Right kidney (tissue), 9 donors: ENCODE data around the gene RNASE9.
"Not testable (repeated sequence)": the region's sequence is repeated elsewhere in the genome, so short reads cannot be mapped to it uniquely, and the experiment has no call there.

Experiments
- DNase-seq: peaks from one replicate; pipeline ENCODE4 v3.0.0-alpha.2; 2016
- long read RNA-seq, 8 donors: transcript quantifications; one replicate each; lab custom pipeline, GENCODE V29; 2026

RNASE9 gene
- long read RNA-seq, donor 1, result 0 reads
- long read RNA-seq, donor 2, result 0 reads
- long read RNA-seq, donor 3, result 0 reads
- long read RNA-seq, donor 4, result 0 reads
- long read RNA-seq, donor 5, result 0 reads
- long read RNA-seq, donor 6, result 0 reads
- long read RNA-seq, donor 7, result 0 reads
- long read RNA-seq, donor 8, result 0 reads

DNA sequence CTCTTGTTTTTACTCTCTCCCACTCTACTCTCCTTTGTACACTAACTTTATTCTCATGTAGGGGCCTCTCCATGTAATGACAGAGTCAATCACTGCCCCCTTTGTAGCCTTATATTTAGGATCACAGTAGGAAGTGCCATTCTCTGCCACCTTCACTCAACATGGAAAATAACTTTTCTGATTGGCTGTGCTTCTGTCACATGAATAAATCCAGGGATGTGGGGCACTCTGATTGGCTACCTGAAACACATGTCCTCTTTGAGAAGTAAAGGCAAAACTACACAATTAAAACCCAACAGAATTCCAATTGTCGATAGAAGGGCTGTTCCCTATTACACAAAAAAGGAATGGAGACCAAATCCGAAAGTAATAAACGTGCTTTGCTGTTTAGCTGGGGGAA, at the start of gene RNASE9:
TSS of gene RNASE9 (minus strand) at position 87 of the 400 bp plus-strand sequence.
- DNase-seq, result no peak

DNA sequence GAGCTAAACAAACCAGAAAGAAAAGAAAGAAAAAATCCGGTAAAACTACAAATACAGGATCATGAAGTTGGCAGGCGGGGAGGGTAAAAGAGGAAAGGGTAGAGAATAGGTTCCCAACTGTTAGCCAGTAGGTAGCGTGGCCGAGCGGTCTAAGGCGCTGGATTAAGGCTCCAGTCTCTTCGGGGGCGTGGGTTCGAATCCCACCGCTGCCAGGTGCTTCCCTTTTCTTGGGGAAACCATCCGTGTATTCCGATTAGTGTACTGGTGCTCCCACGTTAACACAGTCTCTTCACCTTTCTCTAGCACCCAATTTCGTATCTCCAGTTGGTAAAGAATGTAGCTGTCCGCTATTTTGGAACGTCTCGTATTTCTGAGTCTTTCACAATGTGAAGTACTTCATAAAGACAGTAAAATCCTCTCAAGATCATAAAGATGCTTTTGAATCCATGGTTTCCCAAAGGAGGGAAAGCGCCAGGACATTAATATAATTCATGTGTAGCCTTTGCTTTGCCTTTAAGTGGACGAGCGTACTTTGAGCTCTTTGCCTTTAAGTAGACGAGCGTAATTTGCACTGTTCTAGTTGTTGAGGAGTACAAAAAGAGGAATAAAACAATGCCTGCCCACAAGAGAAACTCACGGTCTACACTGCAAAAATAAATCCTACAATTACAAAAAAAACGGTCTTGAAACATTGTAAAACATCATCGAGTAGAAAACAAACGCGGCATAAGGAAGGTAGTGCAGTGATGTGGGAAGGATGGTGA, 49.3 kb upstream of the RNASE9 start:
- peak; percentile 81 for DNase-seq

DNA sequence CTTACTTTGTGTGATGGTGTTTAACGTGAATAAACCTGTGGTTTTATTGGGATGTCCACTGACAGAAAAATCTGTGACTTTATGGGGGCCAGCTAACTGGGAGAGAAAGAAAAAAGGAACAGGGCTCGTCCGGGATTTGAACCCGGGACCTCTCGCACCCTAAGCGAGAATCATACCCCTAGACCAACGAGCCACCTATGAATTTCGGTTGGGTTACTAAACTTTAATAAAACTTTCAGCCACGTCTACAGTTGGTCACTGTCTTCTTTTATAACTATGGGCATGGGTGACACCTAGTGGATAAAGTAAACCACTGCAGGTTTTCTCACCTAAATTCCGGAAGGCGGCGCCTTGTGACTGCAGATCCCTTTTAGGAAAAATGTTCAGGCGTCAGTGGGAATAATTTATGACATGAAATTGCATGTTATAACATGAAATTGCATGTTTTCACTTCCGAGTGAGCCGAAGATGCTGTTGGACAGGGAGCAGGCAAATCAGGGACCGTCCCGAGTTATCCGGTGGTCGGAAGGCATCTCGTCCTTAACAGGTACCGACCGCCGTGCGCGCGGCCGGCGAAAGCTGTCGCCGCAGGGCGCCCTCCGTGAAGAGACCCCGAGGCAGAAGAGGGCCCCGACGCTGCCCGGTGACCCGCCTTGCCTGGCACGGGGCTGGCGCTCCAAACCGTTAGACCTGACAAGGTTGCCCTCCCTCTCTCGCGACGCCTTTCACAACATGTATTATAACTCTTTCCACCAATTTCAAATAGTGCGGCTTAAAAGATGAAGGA, 48.6 kb upstream of the RNASE9 start:
- DNase-seq, result peak; percentile 82

DNA sequence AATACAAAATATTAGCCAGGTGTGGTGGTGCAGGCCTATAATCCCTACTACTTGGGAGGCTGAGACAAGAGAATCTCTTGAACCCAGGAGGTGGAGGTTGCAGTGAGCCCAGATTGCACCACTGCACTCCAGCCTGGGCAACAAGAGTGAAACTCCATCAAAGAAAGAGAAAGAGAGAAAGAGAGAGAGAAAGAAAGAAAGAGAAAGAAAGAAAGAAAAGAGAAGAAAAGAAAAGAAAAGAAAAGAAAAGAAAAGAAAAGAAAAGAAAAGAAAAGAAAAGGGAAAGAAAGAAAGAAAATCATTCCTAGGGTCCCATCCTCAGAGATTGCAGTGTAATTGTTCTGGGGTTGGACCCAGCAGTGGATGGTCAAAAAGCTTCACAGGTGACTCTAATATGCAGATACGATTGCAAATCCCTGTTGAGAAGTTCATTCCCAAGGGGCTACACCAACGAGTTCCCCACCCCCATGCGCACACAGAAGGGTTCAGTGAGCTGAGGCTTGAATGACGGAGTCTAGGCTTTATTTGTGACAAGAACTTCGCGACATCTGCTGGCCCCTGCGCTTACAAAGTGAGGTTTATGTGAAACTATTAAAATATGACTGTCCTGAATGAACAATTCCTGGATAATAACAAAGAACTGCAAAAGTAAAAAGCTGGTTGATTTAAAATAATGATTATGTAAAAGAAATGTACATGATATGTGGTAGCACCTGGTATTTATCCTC, 47.7 kb upstream of the RNASE9 start:
- DNase-seq, result no peak

DNA sequence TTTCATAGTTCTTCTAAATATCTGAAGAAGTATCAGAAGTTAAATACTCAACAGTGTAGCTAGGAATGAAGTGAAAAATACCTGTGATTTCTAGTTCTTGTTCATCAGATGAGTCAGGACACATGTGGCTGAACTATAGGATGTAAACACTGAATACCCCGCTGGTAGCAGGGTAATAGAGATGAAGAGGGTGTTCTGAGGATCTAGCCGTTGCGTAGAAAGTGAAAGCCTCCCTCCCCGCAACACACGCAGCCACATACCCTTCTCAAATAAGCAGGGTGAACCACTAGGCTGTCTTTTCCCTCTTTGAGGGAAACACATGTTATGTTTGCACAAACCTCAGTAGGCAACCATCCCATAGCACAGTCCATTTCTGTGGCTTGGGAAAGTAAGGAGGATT, 46.8 kb upstream of the RNASE9 start:
- DNase-seq, result no peak

DNA sequence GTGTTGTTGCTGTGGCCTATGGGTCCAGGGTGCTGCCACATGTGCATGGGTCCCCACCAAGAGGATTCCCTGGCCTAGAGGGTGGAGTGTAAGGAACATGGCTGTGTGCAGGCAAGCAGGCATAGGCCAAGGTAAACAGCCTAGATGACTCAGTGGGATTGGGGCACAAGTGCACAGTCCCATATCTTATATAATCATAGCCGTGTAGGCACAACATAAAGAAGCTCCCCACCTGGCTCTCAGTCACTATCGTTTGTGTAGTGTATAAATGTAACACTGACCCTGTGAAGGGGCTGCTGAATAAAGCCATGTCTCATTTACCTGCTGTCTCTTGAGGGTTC, 46.0 kb upstream of the RNASE9 start:
- no peak for DNase-seq

DNA sequence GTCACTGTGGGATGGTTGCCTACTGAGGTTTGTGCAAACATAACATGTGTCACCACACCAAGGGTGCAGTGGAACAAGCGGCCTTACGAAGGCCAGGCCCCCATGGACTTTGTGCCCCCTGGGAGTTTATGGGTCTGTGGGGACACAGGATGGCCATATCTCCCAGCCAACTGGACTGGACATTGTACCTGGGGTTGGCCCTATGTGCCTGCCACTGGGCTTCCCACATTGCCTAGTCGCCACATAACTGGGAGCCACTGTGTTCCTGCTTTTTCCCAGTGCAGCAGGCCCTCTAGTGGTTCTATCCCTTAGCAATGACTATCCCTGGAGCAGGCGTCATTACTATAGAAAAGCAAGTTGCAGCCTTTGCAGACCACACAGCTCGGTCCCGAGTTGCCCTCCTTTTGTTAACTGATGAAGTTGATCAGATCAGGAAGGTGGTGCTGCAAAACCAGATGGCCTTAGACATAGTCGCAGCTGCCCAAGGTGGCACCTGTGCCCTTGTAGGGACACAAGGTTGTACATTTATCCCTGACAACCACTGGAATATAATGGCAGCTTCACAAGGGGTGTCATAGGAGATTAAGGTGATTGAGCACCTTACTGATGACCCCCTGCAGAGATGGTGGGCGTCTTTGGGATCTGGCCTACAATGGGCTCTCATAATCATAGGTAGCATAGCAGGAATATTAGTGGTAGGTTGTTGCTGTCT, 45.5 kb upstream of the RNASE9 start:
- DNase-seq, result no peak

DNA sequence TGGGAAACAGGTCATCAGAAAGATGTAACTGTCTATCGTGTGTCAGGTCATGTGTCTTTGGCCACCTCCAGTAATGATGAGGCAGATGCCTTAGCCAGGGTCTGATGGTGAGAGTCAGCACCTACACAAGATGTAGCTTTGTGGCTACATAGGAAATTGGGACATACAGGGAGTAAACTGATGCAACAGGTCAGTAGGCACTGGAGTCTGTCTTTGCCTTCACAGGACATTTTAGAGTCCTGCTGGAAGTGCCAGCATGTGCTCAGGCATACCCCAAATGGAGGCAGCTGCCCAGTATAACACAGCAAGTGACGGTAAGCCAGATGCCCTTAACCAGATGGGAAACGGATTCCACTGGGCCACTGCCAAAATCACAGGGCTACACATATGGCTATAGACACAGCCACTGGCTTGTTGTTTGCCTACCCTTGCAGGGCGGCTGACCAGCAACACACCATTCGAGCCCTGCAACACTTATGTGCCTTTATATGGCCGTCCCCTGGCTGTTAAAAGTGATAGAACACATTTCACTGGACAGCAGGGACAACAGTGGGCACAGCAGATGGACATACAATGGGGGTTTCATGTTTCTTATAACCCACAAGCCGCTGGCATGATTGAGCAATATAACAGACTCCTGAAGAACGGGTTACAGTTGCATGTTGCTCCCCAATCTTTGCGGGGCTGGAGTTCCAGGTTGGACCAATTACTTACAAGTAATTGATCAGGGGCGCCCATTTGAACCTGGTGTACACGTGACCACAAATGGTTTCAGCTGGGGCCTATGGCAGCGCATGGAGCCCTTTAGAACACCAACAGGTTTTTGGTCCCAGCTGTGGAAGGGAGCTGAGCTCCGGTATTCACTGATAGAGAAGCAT, 43.2 kb upstream of the RNASE9 start:
- no peak for DNase-seq

DNA sequence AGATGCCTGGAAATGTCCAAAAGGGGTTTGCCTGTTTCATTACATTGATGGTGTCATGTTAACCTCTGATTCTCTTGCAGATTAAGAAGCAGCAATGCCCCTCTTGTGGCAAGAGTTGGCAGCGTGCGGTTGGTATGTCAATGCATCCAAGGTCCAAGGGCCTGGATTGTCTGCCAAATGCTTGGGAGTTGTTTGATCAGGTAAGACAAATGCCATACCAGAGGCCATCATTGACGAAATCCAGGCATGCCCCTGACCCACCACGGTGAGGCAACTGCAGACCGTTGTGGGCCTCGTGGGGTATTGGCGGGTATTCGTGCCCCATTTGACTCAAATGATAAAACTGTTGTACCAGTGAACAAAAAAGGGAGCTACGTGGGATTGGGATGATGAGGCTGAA, 41.7 kb upstream of the RNASE9 start:
- DNase-seq, result no peak

DNA sequence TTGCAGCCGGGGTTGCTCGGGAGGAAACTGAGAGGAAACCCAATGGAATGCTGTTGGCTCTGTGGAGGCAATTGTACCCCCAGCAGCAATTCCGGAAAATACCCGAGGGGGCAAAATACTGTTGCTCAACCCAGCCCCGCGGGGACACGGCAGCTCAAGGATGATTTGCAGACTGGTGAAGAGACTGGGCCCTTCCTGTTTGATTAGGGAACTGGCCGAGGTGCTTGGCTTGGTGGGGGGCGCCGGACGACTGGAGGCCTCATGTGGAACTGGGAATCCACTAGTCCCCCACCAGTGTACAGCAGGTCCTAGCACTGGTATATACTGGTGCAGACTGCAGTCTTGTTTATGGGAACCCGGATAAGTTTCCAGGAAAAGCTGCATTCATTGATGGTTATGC, 40.7 kb upstream of the RNASE9 start:
- DNase-seq, result no peak

DNA sequence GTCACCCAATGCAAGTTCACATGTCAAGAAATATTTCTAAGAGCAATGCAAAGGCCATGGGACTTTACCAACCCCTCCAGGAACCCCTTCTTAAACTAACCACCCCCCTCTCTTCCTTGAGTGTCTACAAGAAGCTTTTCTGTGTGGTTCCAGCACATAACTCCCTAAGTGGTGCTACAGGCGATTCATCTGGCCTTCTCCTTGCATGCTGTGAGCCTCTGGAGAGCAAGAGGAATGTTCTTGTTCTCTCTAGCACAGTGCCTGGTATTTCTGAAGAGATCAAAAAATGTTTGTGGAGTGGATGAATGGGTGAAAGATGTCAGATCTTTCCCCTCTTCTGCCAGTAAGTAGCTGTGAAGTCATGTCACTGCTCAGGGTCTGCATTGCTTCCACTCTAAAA, 36.3 kb upstream of the RNASE9 start:
- DNase-seq, result no peak

DNA sequence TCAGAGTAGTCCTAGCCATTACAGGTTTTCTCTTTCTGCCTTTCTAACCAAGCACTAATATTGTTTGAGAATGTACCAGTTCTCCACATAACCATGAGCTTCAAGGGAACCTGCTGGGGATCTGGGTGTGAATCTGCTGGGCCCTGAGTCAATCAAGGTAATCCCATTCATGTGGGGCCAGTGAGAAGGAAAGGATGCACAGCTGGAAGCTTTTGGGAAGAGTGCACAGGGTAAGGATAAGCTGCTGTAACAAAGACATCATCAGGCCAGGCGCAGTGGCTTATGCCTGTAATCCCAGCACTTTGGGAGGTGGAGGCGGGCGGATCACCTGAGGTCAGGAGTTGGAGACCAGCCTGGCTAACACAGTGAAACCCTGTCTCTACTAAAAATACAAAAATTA, 34.9 kb upstream of the RNASE9 start:
- DNase-seq, result not testable (repeated sequence)

DNA sequence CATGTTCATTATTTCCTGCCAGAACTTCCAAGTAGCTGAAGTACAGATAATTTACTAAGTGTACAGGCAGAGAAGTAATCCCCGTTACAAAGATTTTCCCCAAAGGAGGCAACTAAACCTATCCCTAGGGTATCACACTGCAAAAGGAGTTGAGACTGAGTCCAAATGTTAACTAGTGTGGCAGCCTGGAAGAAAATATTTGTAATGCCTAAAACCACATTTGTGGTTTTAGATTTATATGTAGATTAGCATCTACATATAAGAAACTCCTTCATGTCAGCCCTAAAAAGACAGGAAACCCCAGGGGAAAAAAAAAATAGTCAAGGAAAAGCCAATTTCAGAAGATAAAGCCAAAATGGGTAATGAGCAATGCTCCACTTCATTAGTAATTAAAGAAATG, 31.7 kb upstream of the RNASE9 start:
- no peak for DNase-seq

DNA sequence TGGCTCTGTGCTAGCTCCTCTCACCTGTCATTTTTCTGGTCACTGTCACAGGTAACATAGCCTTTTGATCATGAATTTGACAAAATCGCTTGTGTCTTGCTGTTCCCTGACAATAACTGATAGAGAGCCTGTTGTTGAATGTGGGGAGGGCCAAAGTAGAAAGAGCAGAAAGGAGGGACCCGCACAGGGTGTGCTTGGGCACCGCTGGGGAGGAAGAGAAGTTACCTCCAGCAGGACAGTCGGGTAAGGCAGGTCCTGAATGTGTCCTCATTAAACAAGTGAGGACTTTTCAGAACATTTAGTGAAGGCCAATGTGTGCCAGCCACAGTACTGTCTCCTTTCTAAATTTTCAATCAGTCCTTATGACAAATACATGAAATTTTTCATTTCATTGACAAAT, 30.4 kb upstream of the RNASE9 start, which contains the start of gene RNASE12:
TSS of gene RNASE12 (minus strand) at position 142 of the 400 bp plus-strand sequence. CDS start 653 bp downstream, outside the sequence.
- no peak for DNase-seq

DNA sequence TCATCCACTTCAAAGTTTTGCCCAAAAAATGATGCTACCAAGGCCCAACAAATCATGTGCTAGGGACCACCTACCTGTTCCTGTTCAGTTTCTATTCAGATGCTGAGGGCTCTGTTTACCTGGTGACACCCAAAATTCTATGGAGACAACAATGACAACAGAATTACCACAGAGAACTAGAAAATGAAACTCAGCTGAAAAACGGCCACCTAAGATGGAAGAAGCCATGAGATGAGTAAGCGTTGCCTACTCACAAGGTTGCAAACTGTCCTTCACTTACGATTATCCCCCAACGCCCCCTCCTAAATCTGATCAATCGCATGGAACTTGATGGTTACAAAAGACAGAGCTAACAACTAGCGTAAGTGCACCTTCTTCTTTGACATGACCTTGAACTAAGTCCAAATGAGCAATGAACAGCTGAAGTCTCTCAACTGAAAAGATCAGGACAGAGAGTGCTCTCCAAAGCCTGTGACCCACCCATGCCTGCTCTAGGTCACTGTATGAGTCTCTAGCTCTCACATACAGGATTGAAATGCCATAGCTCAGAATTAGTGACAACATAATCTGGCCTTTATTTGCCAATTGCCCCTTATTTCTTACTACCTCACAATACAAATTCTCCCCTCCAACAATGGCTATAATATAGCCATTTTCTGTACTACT, 26.8 kb upstream of the RNASE9 start, which contains the start of gene RNASE11:
TSS of gene RNASE11 (minus strand) at position 513 of the 666 bp plus-strand sequence.
- no peak for DNase-seq

DNA sequence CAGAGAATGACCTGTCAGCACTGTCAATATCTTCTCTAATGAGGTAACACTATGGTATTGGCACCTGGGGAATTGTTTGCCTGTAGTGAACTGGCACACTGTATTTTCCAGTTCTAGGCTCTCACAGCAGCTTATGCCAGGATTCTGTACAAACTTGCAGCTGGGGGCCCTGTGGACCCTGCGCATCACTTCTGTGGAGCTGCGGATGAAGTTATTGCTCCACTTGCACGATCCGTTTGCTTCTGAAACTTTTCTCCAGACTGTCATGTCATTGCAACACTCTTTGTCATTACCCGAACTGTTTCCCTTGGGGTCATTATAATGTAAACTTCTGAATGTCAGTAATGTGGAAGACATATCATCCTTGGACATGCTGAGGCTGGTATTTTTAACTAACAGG, 23.1 kb upstream of the RNASE9 start:
- no peak for DNase-seq

DNA sequence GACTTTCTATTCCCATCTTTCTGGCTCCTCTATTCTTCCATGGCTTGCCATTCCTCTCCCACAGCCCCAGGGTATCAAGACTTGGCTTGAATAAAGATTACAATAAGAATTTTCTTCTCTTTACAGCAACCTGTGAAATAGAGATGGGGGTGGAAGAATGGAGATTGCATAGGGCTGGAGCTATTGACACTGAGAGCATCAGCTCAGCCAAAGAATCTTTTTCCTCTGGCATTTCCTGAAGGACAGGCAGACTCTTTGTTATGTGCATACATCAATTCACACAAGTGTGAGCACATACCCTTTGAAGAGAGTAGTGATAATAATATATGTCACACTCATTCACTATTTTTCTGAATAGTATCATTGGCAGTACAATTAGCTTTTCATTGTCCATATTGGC, 22.3 kb upstream of the RNASE9 start:
- no peak for DNase-seq

DNA sequence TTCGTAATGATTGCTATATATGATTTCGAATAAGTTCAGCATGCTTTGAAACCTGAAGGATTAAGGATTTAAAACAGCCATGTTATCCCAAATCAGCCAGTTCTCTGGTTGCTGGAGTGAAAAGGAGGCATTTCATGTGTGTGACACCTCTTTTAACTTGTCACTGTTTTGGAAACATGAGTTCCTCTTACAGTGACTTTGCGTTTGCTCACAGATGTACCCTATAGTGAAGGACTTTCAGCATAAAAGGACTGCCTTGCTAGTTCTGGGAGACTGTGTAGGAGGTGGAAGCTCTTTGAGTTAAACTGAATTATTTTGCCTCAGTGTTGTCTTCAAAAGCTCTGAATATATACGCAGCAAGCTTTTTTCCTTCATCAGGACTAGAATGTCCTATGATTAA, 19.4 kb upstream of the RNASE9 start:
- no peak for DNase-seq

DNA sequence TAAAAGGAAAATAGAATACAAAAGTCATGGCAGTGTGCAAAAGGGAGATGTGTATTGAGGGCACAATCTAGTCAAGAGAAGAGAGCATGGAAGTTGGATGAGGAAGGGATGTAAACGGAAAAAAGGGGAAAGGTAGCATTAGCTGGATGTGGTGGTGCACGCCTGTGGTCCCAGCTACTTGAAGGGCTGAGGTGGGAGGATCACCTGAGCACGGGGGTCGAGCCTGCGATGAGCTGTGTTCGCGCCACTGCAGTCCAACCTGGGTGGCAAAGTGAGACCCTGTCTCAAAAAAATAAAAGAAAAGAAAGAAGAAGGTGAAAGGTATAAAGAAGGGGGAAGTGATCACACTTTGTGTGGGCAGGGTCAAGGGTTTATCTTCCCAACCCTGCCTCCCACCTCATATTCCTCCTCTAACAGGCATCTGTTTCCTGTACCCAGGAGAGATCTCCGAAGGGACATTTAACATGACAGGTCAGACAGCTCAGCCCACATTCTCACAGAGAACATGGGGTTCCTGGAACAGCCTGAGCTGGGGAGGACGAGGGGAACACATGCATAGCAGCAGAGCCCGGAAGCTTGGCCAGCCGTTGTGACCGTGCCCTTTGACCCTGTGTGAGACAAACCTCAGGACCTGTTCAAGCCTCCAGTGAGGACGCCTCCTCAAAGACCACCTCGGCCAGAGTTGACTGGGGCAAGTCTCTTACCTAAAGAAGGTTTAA, 18.1 kb upstream of the RNASE9 start:
- no peak for DNase-seq

DNA sequence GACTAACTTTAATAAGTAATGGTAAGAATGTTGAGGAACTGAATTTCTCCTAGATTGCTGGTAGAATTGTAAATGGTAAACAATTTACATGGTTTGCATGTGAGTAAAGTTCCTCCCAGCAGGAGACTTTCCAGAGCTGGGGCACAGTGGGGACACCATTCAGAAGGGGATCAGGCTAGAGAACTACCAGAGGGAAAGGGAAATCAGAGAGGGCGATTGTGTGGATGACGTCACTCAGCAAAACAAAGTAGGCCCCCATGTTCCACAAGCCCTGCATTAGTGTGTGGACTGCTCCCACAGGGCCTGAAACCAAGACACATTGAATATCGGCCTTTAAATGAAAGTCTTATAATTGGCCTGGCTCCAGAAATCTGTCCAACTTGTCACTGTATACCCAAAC, 17.5 kb upstream of the RNASE9 start:
- no peak for DNase-seq
